Measurements from ENCODE around the gene CA10.

The CA10 gene

DNA sequence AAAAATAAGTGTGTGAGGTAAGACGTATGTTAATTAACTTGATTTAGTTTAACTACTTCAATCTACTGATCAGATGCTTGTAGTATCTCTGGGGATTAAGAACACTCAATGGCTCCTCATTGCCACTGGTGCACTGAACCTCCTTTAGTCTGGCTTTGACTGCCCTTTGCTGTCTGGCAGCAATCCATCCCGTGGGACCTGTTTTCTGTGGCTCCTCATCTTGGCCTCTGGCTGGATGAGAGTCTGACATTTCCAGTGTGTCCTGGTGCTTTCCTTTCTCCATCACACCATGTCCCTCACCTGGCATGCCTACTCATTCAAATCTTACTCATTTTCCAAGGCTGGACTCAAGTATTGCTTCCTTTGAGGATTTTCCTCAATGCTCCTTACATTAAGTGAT is 212.2 kb downstream of the CA10 start:
- DNase-seq = no peak

DNA sequence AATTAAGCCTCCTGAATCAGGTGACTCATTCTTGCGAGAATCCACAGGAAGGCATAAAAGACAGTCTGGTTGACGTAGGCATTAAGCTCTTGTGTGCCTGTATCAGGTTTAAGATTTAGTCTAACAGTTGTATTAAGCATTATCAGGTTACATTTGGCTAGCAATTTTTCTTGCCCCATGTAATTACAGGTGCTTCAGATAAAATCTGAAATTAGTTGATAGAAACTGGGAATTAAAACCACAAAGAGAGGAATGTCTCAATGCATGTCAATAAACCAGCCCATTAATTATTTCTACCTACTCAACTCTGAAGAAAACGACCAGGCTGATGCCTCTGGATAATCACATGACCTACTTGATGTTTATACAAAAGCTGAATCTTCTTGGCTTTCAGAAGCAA is 217.2 kb downstream of the CA10 start:
- DNase-seq = no peak

DNA sequence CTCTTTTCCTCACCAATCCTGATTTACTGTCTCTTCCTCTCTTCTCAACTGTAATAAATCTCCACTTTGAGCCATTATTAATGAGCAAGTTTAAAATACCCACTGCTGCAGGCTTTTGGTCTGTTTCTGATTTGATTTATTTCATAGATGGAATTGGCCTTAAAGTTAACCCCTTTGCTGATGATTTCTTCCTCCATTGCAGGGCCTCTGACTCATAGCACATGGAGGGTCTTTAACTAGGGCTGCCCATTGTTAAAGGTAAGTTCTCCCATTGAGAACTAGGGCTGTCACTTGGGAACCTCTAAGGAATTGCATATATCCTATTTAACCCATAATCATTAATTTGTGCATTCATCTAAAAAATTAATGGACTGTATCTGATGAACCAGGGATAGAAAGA is 221.2 kb downstream of the CA10 start:
- no peak for DNase-seq

GRCh38 chr17:51935477-51935876 is 223.0 kb downstream of the CA10 start:
- no peak for DNase-seq

DNA sequence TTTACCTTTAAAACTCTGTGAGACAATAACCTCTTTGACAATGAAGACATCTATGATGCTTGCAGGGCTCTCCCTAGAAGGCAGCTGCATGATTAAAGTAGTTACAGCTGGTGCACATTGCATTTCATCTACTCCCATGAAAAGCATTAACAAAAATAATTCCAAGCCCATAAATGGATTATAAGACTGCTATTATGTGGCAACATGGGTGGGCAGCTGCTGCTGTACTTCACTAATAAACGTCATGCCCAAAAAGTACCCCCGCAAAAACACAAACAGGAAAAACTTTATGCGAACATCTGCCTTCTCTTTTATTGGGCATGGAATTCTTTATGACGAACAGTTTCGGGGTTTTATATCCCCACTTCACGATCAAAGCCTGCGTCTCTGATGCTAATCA is 224.9 kb downstream of the CA10 start:
- no peak for DNase-seq

DNA sequence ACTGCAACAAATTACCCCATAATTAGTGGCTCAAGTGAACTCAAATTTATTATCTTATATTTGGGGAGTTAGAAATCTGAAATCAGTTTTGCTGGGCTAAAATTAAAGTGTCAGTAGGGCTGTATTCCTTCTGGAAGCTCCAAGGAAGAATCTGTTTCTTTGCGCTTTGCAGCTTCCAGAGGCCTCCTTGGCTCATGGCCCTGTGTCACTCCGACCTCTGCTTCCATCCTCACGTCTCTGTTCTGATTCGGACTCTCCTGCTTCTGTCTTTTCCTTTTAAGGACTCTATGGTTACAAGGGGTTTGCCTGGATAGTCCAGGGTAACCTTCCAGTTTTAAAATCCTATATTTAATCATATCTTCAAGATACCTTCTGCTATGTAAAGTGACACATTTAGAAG is 232.1 kb downstream of the CA10 start:
- DNase-seq = no peak

DNA sequence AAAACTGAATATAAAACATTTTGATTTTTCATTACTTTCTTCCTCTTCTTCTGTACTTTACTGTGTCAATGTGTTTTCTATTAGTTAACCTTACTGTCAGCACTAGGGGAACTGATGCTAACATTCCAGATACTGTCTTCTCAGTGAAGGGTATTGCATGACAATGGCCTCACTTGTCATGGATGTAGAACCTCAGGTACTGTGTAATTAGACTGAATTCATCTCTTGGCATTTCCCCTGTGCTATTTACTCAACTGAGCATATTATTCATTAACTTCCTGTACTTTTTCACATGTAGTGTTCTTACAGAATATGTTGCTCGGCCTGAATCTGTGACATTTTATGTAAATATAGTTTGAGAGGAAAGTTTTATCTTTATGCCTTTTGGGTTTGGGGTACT is 237.0 kb downstream of the CA10 start:
- DNase-seq = no peak

DNA sequence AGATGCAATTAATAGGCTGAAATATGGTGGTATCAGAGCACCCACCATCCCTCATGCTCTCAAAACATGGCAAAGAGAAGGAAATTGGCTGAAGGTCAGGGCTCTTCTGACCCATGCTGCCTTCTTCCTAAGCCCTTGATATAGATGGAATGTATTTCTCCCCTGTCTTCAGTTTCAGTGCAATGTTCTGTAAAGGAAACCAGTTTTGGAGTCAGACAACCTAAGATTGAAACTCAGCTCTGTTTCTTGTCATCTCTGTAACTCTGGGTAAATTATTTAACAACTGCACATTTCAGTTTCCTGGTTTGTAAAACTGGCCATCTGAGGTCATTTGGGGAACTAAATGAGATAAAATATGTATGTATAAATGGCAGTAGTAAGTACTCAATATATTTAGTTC is 243.9 kb downstream of the CA10 start:
- DNase-seq = no peak

- DNase-seq = no peak
Observed at GRCh38 chr17:51913491-51914205, 244.9 kb downstream of the CA10 start.

- DNase-seq = no peak
Observed at GRCh38 chr17:51912939-51913338, 245.6 kb downstream of the CA10 start.

- DNase-seq = no peak
Observed at GRCh38 chr17:51911237-51911636, 247.3 kb downstream of the CA10 start.

DNA sequence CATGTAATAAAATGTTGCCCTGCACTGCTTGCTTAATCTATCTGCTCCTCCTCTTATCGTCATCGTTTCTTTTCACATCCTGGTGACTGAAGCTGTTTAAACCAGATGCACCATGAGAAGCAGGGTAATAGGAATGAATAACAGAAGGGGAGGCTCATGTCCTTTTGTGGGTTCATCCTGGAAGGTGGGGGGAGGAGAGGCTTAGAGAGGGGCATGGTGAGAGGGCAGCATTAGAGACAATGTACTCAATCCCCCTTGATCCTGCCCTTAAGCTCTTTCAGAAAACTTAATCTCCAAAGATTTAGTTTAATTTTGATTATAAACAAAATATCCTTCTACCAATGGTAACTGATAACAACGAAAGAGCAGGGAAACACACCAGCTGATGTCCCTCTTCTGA is 248.5 kb downstream of the CA10 start:
- DNase-seq = no peak

DNA sequence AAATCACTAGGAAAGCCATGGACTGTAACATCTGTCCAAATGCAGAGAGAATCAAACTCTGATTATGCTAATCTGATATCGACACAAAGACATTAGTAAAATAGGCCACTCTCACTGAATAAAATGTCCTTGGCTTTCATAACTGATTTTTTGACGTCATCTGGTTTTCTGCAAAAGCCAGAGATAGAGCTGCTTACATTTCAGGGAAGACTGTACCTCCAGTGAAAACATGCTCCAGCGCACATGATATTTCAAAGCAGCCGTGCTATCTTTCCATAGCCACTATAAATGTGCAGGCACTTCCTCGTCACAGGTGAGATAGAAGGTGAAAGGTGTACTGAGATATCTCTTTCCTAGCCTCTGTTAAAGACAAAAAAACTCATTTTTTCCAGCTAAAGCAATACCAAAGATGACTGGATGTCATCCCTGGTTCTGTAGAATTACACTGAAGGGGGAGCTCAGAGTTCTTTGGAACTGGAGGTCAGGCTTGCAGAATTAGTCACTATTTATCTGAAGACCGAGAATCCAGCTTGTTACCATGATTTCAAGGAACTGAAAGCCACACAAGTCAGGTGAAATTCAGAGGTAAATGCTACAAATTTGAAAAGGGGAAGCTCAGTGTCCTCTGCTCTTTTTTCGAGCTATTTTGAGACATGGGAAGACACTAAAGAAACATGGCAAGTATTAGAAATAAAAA is 249.5 kb downstream of the CA10 start:
- DNase-seq = no peak

- no peak for DNase-seq
Observed at GRCh38 chr17:51907041-51907440, 251.5 kb downstream of the CA10 start.

DNA sequence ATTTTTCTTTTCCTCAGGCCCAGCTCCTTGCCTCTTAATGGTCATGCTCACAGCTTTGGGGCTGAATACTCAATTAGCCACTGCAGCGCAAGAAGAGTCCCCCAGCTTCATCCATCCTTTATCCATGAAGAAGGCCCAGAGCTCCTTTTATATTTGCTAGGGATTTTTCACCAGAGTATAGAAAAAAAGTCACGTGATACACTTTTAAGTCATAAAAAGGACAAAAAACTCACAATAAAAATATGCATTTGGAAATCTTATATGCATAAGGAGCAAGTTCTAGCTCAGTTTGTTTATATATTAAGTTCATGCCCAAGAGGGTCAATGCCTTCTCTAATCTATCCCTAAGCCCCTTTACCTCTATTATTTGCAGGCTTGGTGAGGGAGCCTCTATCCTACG is 254.1 kb downstream of the CA10 start:
- no peak for DNase-seq

DNA sequence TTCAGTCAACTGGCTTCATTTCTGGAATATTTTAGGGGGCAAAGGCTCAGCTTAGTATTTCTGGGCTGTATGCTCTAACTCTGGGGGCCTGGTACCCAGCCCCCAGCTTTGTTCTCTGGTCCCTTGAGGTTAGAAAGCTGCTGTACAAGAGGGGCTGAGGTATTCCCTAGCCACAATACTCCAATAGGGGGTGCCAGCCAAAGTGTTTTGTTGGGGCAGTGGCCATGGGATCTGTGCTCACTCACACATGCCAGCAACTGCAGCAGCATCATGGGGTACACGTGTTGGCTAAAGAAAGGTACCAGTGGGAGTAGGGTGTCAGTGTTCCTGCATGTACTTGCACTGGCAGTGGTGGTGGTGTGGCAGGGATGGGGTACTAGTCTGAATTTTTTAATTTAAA is 257.3 kb downstream of the CA10 start:
- no peak for DNase-seq

DNA sequence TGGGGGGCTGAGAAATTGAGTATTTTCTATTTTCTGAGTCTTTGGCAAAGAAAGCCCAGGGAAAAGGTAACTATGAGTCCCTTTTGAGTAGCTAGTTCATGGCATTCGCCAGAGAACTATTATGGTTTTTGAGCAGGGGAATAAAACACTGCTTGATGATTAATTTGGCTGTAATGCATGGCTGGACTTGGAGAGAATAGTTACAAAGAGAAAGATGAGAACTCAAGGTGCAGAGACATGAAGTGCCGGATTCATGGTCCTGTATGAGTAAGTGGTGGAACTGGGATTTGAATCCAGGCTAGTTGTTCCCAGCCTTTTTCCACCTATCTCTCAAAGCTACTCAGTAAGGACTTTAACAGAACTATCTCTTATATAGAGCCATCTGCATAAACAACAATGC is 266.6 kb downstream of the CA10 start:
- DNase-seq = no peak

GRCh38 chr17:51890710-51891109 is 267.8 kb downstream of the CA10 start:
- DNase-seq = no peak

- no peak for DNase-seq
Observed at GRCh38 chr17:51888816-51889215, 269.7 kb downstream of the CA10 start.

DNA sequence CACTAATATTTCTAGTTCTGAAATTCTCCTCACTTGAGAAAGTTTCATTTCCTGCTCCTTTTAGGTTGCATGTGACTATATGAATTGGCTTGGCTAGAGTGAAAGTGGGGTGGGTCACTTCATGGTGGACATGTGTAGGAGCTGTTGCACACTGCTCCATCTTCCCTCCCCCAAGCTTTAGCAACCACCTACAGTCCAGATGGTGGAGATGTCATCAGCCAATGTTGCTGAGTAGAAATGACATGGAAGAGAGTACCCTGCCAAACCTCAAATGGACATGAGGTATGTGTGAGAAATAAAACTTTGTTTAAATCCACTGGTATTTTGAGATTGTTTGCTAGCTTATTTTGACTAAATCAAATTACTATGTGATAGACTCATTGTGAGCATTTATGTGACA is 281.5 kb downstream of the CA10 start:
- DNase-seq = no peak

GRCh38 chr17:51873302-51873701 is 285.2 kb downstream of the CA10 start:
- DNase-seq = no peak

DNA sequence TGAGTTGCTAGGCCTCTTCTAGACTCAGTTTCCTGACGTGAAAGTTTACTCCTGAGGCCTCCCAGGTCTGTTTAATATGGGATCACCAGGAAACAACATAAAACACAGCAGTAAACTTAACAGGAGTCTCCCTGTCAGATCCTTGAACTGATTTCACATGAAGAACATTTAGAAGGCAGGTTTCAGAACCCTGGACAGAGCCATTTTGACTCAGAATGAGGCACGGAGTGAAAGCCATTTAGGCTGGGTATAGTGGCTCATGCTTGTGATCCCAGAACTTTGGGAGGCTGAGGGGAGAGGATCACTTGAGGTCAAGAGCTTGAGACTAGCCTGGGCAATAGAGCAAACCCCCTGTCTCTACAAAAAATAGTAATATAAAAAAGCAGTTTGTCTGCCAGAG is 289.1 kb downstream of the CA10 start:
- no peak for DNase-seq

DNA sequence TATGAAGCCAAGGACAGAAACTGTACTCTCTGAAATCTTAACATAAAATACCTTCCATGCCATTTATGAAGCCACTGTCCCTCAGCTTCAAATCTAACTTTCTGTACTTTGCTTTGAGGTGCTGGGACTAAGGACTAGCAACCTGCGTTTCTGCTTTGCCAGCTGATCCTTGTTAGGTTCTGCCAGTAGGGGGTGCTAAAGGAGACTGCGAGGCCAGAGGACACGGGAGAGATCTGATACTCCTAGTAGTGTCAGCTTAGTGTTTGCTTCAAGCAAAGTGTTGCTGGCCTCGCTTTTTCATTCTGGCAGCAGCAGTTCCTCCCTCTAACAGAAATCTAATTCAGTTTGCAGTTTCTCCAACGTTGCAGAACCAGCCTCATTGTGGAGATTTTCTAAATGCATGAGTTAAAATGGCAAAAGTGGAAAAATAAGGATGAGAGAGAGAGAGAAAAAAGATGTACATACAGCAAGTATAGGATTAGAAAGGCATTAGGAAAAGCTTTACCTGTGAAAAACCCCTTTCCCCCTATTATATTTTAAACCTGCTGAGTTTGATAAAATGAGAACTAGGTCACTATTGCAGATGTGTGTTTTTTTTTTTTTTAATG is 297.5 kb downstream of the CA10 start:
- no peak for DNase-seq

DNA sequence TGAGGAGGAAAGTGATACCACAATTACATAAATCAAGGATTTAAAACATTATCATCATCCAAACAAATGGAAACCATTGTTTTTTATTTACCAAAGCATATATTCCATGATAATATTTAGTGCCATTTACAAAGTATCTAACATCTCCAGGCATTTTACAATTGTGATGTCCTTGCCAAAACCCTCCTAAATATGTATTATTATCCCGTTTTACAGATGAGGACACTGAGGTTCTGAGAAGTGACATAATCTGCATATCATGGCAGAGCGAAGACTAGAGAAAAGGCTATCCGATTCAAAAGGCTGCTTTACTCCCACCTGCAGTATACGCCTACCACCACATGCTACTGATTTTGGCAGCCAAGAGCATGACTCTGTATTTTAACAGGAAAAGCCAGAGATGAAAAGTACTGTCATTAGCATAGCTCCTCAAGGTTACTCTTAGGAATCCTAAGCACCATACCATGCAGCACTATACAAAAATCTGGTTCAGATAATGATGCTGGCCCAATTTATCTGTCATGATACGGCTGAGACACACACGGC is 301.4 kb downstream of the CA10 start:
- DNase-seq = no peak

All from activated T-cell treated with anti-CD3 and anti-CD28 coated beads, Interleukin-2, amount 50 U/mL, for 1 hour (primary cell).